BE2C (cell line): ENCODE results near the gene POU2F1.
"Not testable (repeated sequence)": the region's sequence is repeated elsewhere in the genome, so short reads cannot be mapped to it uniquely, and the experiment has no call there.

Source experiments
- DNase-seq: peaks from one replicate; pipeline ENCODE4 v3.0.0-alpha.2; 2020
- H3K27me3 ChIP-seq: fragments of 250-450 bp; sonication (Bioruptor Pico); 2 replicates; pipeline ENCODE4 v1.5.1; 2020; ENCODE audit warnings: mild to moderate bottlenecking
- H3K36me3 ChIP-seq: fragments of 250-450 bp; sonication (Bioruptor Pico); 2 replicates; pipeline ENCODE4 v1.5.1; 2020; ENCODE audit warnings: mild to moderate bottlenecking
- H3K4me1 ChIP-seq: fragments of 250-450 bp; sonication (Bioruptor Pico); 2 replicates; pipeline ENCODE4 v1.5.1; 2020
- H3K4me3 ChIP-seq: 2 replicates; pipeline ENCODE4 v1.5.1; 2011; ENCODE audit warnings: low read depth, low read length
- H3K9me3 ChIP-seq: fragments of 250-450 bp; sonication (Bioruptor Pico); 2 replicates; pipeline ENCODE4 v1.5.1; 2020
- CTCF ChIP-seq: IDR thresholded peaks from 2 replicates; pipeline ENCODE4 v1.5.1; 2012; ENCODE audit warnings: mild to moderate bottlenecking, low read depth, low read length

Gene POU2F1

DNA sequence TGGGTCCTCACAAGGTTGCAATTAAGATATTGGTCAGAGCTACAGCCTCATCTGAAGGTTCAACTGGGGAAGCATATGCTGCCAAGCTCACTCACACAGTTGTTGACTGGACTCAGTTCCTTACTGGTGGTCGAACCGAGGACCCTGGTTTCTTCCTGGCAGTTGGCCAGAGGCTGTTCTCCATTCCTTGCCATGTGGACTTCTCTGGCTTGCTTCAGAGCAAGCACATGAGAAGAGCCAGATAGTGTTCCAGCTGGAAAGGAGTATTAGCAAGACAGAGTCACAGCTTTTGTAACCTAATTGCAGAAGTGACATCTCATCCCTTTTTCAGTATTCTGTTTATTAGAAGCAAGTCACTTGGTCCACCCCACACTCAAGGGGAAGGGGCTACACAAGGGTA lies 23.6 kb downstream of the POU2F1 start:
- Histone ChIP-seq H3K9me3 (no peaks in the 10 kb centered on the region), H3K27me3 (no peaks in the 10 kb centered on the region), H3K4me1 (no peaks in the 10 kb centered on the region)

GRCh38 chr1:167245168-167245567 lies 24.5 kb downstream of the POU2F1 start:
- not testable (repeated sequence) for H3K36me3 ChIP-seq, H3K27me3 ChIP-seq, H3K4me3 ChIP-seq, H3K9me3 ChIP-seq, DNase-seq, H3K4me1 ChIP-seq

More for the DNA sequence above, 23.6 kb downstream of the POU2F1 start:
- no peaks in the 10 kb centered on the region for H3K36me3 ChIP-seq
- H3K4me3 ChIP-seq, result no peak overlapping the region
- TF ChIP-seq CTCF, result no peak
- DNase-seq, result no peak

DNA sequence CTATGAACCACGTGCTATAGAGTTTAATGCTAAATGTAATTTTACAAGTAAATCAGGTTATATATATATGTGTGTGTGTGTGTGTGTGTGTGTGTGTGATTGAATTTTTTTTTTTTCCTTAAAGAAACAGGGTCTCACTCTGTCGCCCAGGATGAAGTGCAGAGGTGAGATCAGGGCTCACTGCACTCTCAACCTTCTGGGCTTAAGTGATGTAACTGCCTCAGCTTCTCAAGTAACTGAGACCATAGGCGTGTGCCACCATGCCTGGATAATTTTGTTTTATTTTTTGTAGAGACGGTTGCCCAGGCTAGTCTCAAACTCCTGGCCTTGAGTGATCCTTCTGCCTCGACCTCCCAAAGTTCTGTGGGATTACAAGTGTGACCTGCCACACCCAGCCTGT lies 26.3 kb downstream of the POU2F1 start:
- Histone ChIP-seq H3K4me1 (peaks cover 4% of the 10 kb centered on the region), H3K9me3 (no peaks in the 10 kb centered on the region), H3K4me3 (no peak overlapping the region), H3K27me3 (no peaks in the 10 kb centered on the region), H3K36me3 (no peaks in the 10 kb centered on the region)
- DNase-seq, result no peak
- TF ChIP-seq CTCF, result no peak

GRCh38 chr1:167247754-167248153 lies 27.1 kb downstream of the POU2F1 start:
- Histone ChIP-seq H3K9me3 (no peaks in the 10 kb centered on the region), H3K4me1 (peaks cover 4% of the 10 kb centered on the region), H3K36me3 (no peaks in the 10 kb centered on the region), H3K4me3 (no peak overlapping the region), H3K27me3 (no peaks in the 10 kb centered on the region)
- DNase-seq, result no peak
- TF ChIP-seq CTCF, result no peak

DNA sequence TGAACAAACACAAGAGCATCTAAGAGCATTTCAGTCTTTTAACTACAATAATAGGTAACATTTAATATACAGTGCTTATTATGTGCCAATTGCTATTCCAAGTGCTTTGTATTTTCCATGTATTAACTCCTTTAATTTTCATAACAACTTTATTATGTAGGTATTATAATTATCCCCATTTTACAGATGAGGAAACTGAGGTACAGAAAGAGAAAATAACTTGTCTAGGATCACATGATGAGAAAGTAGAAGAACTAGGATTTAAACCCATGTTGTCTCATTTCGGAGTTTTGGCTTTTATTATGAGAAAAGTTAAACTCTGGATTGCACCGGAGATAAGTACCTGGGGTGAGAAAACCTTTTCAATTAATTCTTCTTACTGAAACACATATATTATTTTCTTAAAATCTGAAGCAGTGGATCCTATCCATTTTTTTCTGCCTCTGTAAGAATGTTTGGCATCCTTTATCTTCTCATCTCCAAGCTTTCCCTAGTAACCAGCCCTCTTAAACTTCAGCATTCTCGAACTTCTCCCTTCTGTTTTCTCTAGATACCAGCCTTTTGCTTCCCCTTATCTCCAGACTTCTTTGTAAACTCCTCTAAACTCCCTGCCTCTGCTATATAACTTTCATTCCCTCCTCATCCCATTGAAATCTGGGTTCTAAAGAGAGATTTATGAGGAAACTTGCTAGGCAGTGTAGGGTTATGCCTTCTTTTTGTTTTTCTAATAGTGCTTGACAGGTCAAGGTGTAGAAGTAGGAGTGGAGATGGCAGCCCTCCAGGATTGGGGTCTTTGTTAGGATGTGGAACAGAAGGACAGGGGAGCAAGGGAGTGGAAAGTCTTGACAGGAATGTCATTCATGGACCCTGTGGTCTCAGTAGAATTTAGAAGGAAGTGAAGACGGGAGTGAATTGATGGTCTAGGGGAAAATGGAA lies 28.3 kb downstream of the POU2F1 start:
- no peaks in the 10 kb centered on the region for H3K27me3 ChIP-seq
- no peak for TF ChIP-seq CTCF
- no peaks in the 10 kb centered on the region for H3K9me3 ChIP-seq
- no peak for DNase-seq
- H3K4me1 ChIP-seq, result peaks cover 4% of the 10 kb centered on the region
- no peaks in the 10 kb centered on the region for H3K36me3 ChIP-seq
- no peak overlapping the region for H3K4me3 ChIP-seq

DNA sequence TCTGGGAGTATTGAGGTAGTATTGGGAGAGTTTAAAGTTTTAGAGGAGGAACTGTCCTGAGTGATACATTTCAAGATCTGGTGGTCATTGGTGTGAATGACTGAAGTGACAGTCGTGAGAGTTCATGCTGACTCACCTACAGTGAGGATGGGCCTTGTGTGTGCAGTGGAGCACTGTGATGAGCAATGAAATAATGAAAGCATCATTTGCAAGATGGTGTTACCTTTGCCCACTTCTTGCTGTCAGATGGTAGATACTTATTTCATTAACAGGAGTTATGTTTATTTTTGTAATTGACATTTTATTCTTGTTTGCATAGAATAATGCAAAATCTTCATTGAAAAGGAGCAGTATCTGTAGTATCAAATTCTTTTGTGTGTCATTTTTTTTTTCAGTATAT lies 29.0 kb downstream of the POU2F1 start:
- Histone ChIP-seq H3K36me3 (no peaks in the 10 kb centered on the region), H3K9me3 (no peaks in the 10 kb centered on the region), H3K4me3 (no peak overlapping the region), H3K4me1 (peaks cover 4% of the 10 kb centered on the region), H3K27me3 (no peaks in the 10 kb centered on the region)
- no peak for DNase-seq
- TF ChIP-seq CTCF, result no peak
